ENCODE results near the gene NPM3. TPM values are rescaled to one million over a fixed set of nuclear protein-coding genes. Genes with fewer than 3 reads are reported as not detected.

The NPM3 gene
- total RNA-seq, 1 experiment from 2014 or later = 117 TPM

DNA sequence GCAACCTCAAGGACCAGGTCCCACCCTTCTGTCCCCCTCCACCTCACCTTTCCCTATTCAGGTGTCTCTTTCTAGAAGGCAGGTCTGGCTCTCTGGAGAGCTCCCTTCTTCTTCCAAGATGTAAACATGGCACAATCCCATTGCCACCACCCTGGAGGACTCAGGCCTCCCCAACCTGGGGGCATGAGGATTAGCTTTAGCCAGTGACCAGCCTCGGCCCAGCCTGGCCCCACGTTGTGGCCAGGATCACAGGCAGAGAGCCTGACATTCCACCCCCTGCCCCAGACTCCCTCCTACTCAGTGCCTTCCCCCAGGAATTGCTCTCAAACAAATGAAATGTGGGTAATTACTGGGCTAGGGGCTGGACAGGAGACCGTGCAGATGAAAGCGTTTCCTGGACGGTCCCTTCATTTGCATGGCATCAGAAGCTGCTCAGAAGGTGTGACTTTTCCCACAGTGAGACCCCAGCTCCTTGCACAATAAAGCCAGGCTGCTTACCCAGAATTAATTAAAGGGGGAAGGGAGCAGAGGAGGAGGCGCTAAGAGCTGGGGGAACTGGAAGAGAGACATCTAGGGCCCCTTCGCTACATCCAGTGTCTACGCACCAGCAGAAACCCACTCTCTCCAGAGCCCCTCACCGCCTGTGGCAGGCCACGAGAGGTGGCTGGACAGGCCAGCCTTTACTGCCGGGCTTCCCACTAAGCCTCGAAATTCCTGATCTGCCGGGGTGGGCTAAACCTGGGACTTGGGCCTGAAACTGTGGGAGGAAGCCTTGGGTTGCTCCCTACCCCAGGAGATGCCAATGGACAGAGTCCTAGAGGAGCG, 15.1 kb downstream of the NPM3 start:
- H3K27me3 ChIP-seq (ENCODE audit: low read length) = no peaks in the 10 kb centered on the region
- POLR2A ChIA-PET (ENCODE audit: unreplicated experiment) = no interaction called here
- no peak for ATAC-seq

DNA sequence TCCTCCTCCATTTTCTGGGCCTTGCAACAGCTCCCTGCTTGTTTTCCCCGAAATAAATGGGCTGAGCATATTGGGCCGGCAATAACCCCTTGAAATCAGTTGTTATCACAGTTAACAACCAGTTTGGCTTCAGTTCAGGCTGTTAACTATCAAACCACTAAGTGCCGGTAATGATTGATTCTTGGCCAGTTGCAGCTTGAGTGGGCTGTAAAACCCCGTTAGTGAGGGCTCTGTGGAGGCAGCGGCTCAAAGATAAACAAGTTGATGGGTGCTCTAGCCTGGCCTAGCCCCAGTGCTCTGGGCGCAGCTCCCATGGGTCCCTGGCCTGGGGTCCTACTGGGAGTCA, 15.7 kb downstream of the NPM3 start:
- Histone ChIP-seq H3K9me3 (ENCODE audit: low read length) (no peaks in the 10 kb centered on the region), H3K4me2 (ENCODE audit: low read length) (no peak overlapping the region), H3F3A (ENCODE audit: low read length, unreplicated experiment) (no peaks in the 10 kb centered on the region), H3K9ac (ENCODE audit: low read length) (no peak overlapping the region), H3K36me3 (ENCODE audit: low read depth, low read length) (no peaks in the 10 kb centered on the region), H3K9me2 (replicated peaks; ENCODE audit: low read length) (no peaks in the 10 kb centered on the region), H3K79me2 (ENCODE audit: low read length) (no peaks in the 10 kb centered on the region), H3K4me1 (ENCODE audit: insufficient read depth, low read length) (no peaks in the 10 kb centered on the region), H3K4me3 (ENCODE audit: low read length) (no peak overlapping the region), H4K20me1 (ENCODE audit: low read length) (no peaks in the 10 kb centered on the region), H2AFZ (ENCODE audit: low read length) (no peak overlapping the region), H3K27me3 (ENCODE audit: low read length) (no peaks in the 10 kb centered on the region), H3K27ac (ENCODE audit: low read length) (no peak overlapping the region)
- DNase-seq (no peak), ATAC-seq (no peak)
- BruUV-seq (replicated peaks) = no TSS peak
- intact Hi-C loops (cut with micrococcal nuclease) = no loop called here
- ChIA-PET POLR2A (ENCODE audit: unreplicated experiment) (interaction anchor here (0.6 kb wide), 1 partner anchor 34 kb away, joined by 3 read pairs; no protein-coding TSS in a partner anchor), CTCF (no interaction called here)
- TF ChIP-seq EZH2phosphoT487 (IDR thresholded peaks at IDR 0.05; ENCODE audit: borderline replicate concordance, low read length) (no peak), EZH2 (IDR thresholded peaks at IDR 0.05; ENCODE audit: low read length, unreplicated experiment) (no peak)
- TF ChIP-seq, protein P1, sequence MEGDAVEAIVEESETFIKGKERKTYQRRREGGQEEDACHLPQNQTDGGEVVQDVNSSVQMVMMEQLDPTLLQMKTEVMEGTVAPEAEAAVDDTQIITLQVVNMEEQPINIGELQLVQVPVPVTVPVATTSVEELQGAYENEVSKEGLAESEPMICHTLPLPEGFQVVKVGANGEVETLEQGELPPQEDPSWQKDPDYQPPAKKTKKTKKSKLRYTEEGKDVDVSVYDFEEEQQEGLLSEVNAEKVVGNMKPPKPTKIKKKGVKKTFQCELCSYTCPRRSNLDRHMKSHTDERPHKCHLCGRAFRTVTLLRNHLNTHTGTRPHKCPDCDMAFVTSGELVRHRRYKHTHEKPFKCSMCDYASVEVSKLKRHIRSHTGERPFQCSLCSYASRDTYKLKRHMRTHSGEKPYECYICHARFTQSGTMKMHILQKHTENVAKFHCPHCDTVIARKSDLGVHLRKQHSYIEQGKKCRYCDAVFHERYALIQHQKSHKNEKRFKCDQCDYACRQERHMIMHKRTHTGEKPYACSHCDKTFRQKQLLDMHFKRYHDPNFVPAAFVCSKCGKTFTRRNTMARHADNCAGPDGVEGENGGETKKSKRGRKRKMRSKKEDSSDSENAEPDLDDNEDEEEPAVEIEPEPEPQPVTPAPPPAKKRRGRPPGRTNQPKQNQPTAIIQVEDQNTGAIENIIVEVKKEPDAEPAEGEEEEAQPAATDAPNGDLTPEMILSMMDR (conservative IDR thresholded peaks at IDR 0.05; ENCODE audit: low read depth, low read length) = no peak

More for the DNA sequence above, 15.1 kb downstream of the NPM3 start:
- no peak for TF ChIP-seq EZH2phosphoT487 (IDR thresholded peaks at IDR 0.05; ENCODE audit: borderline replicate concordance, low read length)
- TF ChIP-seq EZH2 (IDR thresholded peaks at IDR 0.05; ENCODE audit: low read length, unreplicated experiment) = no peak
- TF ChIP-seq, protein P1 (conservative IDR thresholded peaks at IDR 0.05; ENCODE audit: low read depth, low read length) = no peak
- Histone ChIP-seq H3K9ac (ENCODE audit: low read length) (no peak overlapping the region), H3K9me3 (ENCODE audit: low read length) (no peaks in the 10 kb centered on the region), H3K4me2 (ENCODE audit: low read length) (no peak overlapping the region), H3K4me1 (ENCODE audit: insufficient read depth, low read length) (no peaks in the 10 kb centered on the region), H3K79me2 (ENCODE audit: low read length) (no peaks in the 10 kb centered on the region), H4K20me1 (ENCODE audit: low read length) (no peaks in the 10 kb centered on the region), H3F3A (ENCODE audit: low read length, unreplicated experiment) (no peaks in the 10 kb centered on the region), H3K36me3 (ENCODE audit: low read depth, low read length) (no peaks in the 10 kb centered on the region), H2AFZ (ENCODE audit: low read length) (no peak overlapping the region), H3K9me2 (replicated peaks; ENCODE audit: low read length) (no peaks in the 10 kb centered on the region), H3K4me3 (ENCODE audit: low read length) (no peak overlapping the region), H3K27ac (ENCODE audit: low read length) (no peak overlapping the region)
- BruUV-seq (replicated peaks) = no TSS peak
- intact Hi-C loops (cut with micrococcal nuclease) = no loop called here
- CTCF ChIA-PET = no interaction called here
- DNase-seq = no peak
